GM23338 (cell line): Measurements from ENCODE around the gene PLBD2. TPM values are rescaled to one million over a fixed set of nuclear protein-coding genes. Genes with fewer than 3 reads are reported as not detected.

Experiments used
- ATAC-seq: fragments of 200-7000 bp; cut with Tn5 transposase; 3 replicates; pipeline ENCODE4 v1.9.1; 2020
- DNase-seq: peaks from one replicate; pipeline ENCODE4 v3.0.0-alpha.2; 2015; ENCODE audit warnings: low spot score
- H2AFZ ChIP-seq: fragments of 200-600 bp; sonication (generic); 2 replicates; pipeline ENCODE4 v1.8.0; 2016; ENCODE audit warnings: antibody characterized with exemption, mild to moderate bottlenecking, moderate library complexity
- H3F3A ChIP-seq: fragments of 200-600 bp; sonication (generic); replicated peaks from 2 replicates; pipeline ENCODE4 v1.8.0; 2017; ENCODE audit warnings: antibody characterized with exemption, mixed run types, low read depth
- H3K27ac ChIP-seq: fragments of 200-600 bp; sonication (generic); 2 replicates; pipeline ENCODE4 v1.6.1; 2016; ENCODE audit warnings: low read depth
- H3K27me3 ChIP-seq: fragments of 200-600 bp; sonication (generic); 2 replicates; pipeline ENCODE4 v1.8.0; 2016; ENCODE audit warnings: mild to moderate bottlenecking, mixed run types, moderate library complexity; ENCODE audit not compliant: insufficient read depth
- H3K36me3 ChIP-seq: fragments of 200-600 bp; sonication (generic); 2 replicates; pipeline ENCODE4 v1.8.0; 2016; ENCODE audit warnings: mild to moderate bottlenecking; ENCODE audit not compliant: insufficient read depth
- H3K4me1 ChIP-seq: fragments of 200-600 bp; sonication (generic); 2 replicates; pipeline ENCODE4 v1.8.0; 2016; ENCODE audit warnings: mild to moderate bottlenecking, moderate library complexity; ENCODE audit not compliant: insufficient read depth
- H3K4me2 ChIP-seq: fragments of 200-600 bp; sonication (generic); 2 replicates; pipeline ENCODE4 v1.7.1; 2017; ENCODE audit warnings: mixed run types
- H3K4me3 ChIP-seq: fragments of 200-600 bp; sonication (generic); 2 replicates; pipeline ENCODE4 v1.6.1; 2016; ENCODE audit warnings: mixed run types
- H3K79me2 ChIP-seq: fragments of 200-600 bp; sonication (generic); replicated peaks from 2 replicates; pipeline ENCODE4 v1.8.0; 2017; ENCODE audit warnings: mild to moderate bottlenecking; ENCODE audit not compliant: insufficient read depth
- H3K9me2 ChIP-seq: fragments of 200-600 bp; sonication (generic); 2 replicates; pipeline ENCODE4 v1.8.0; 2017; ENCODE audit not compliant: insufficient read depth
- H4K20me1 ChIP-seq: fragments of 200-600 bp; sonication (generic); replicated peaks from 2 replicates; pipeline ENCODE4 v1.8.0; 2017; ENCODE audit warnings: mild to moderate bottlenecking; ENCODE audit not compliant: insufficient read depth
- H3K27ac Mint-ChIP-seq: 2 replicates; pipeline ENCODE4 v1.8.0; 2020; ENCODE audit warnings: inconsistent platforms, mild to moderate bottlenecking, moderate library complexity, mixed read lengths
- H3K27me3 Mint-ChIP-seq: 3 replicates; pipeline ENCODE4 v1.8.0; 2022; ENCODE audit warnings: low read depth, mild to moderate bottlenecking, moderate library complexity, mixed read lengths, inconsistent platforms; ENCODE audit not compliant: insufficient read depth, poor library complexity
- H3K36me3 Mint-ChIP-seq: 3 replicates; pipeline ENCODE4 v1.8.0; 2021; ENCODE audit warnings: low read depth, mild to moderate bottlenecking, inconsistent platforms, moderate library complexity, mixed read lengths
- H3K4me1 Mint-ChIP-seq: 3 replicates; pipeline ENCODE4 v1.8.0; 2020; ENCODE audit warnings: mild to moderate bottlenecking, inconsistent platforms, mixed read lengths
- H3K4me3 Mint-ChIP-seq: 3 replicates; pipeline ENCODE4 v1.8.0; 2021; ENCODE audit warnings: moderate library complexity, mild to moderate bottlenecking, inconsistent platforms, mixed read lengths
- H3K9me3 Mint-ChIP-seq: 3 replicates; pipeline ENCODE4 v1.8.0; 2020; ENCODE audit warnings: moderate library complexity, mild to moderate bottlenecking, inconsistent platforms, mixed read lengths
- CREB1 ChIP-seq: fragments of 250-450 bp; sonication (Bioruptor Pico); IDR thresholded peaks from 2 replicates; pipeline ENCODE4 v1.5.0; 2020; ENCODE audit warnings: low read depth, mild to moderate bottlenecking, moderate library complexity
- EZH2 ChIP-seq: fragments of 200-600 bp; sonication (generic); IDR thresholded peaks from one replicate; pipeline ENCODE4 v1.8.0; 2017; ENCODE audit warnings: antibody characterized with exemption, mild to moderate bottlenecking, low read depth; ENCODE audit not compliant: unreplicated experiment
- EZH2phosphoT487 ChIP-seq: fragments of 200-600 bp; sonication (generic); IDR thresholded peaks from one replicate; pipeline ENCODE4 v1.8.1; 2018; ENCODE audit warnings: antibody characterized with exemption; ENCODE audit not compliant: unreplicated experiment
- JUNB ChIP-seq: IDR thresholded peaks from one replicate; pipeline ENCODE4 v1.6.1; 2016; ENCODE audit warnings: antibody characterized with exemption; ENCODE audit not compliant: unreplicated experiment
- NANOG ChIP-seq: IDR thresholded peaks from 2 replicates; pipeline ENCODE4 v1.6.1; 2016; ENCODE audit warnings: antibody characterized with exemption, borderline replicate concordance
- POLR2AphosphoS5 ChIP-seq: IDR thresholded peaks from 2 replicates; pipeline ENCODE4 v1.6.1; 2016; ENCODE audit warnings: antibody characterized with exemption, low read depth
- STAT1 ChIP-seq: IDR thresholded peaks from one replicate; pipeline ENCODE4 v1.6.1; 2016; ENCODE audit warnings: antibody characterized with exemption; ENCODE audit not compliant: unreplicated experiment
- ZNF114 ChIP-seq: fragments of 250-450 bp; sonication (Bioruptor Pico); IDR thresholded peaks from 2 replicates; pipeline ENCODE4 v1.5.0; 2020; ENCODE audit warnings: mild to moderate bottlenecking, moderate library complexity
- ZNF331 ChIP-seq: fragments of 250-450 bp; sonication (Bioruptor Pico); IDR thresholded peaks from 2 replicates; pipeline ENCODE4 v1.5.0; 2020; ENCODE audit warnings: low read depth, mild to moderate bottlenecking, moderate library complexity
- polyA plus RNA-seq: library from polyadenylated mRNA; unstranded; fragments of >200 nt; fragmentation: Nextera tagmentation; extraction: Ambion mirVana; gene quantifications from 2 replicates; pipeline ENCODE4 v1.2.1, GENCODE V29; 2016
- total RNA-seq: library from RNA; depleted of rRNA; stranded (reverse); fragments of >200 nt; shearing (Covaris generic); gene quantifications from 2 replicates; pipeline ENCODE4 v1.2.3, GENCODE V29; 2014
- TF ChIP-seq, protein P1 (sequence below): fragments of 250-450 bp; sonication (Bioruptor Pico); IDR thresholded peaks from 2 replicates; pipeline ENCODE4 v1.5.0; 2020; ENCODE audit warnings: mild to moderate bottlenecking, moderate library complexity
- TF ChIP-seq, protein P2 (sequence below), 2 experiments: fragments of 200-600 bp in 1 of 2; sonication (generic) in 1 of 2; conservative IDR thresholded peaks; 2 replicates each; pipeline versions ENCODE4 v1.5.1 to v1.6.1; 2016 to 2017; ENCODE audit warnings: antibody characterized with exemption in 2 of 2, low read depth in 2 of 2, mild to moderate bottlenecking in 2 of 2, moderate library complexity in 1 of 2
- TF ChIP-seq, protein P3 (sequence below): IDR thresholded peaks from 2 replicates; pipeline ENCODE4 v1.6.1; 2016; ENCODE audit warnings: antibody characterized with exemption
- TF ChIP-seq, protein P4 (sequence below): IDR thresholded peaks from one replicate; pipeline ENCODE4 v1.6.1; 2018; ENCODE audit warnings: antibody characterized with exemption; ENCODE audit not compliant: unreplicated experiment

The PLBD2 gene
- total and polyA plus RNA-seq, 2 experiments from 2014 or later: 10.2 to 37.1 TPM

DNA sequence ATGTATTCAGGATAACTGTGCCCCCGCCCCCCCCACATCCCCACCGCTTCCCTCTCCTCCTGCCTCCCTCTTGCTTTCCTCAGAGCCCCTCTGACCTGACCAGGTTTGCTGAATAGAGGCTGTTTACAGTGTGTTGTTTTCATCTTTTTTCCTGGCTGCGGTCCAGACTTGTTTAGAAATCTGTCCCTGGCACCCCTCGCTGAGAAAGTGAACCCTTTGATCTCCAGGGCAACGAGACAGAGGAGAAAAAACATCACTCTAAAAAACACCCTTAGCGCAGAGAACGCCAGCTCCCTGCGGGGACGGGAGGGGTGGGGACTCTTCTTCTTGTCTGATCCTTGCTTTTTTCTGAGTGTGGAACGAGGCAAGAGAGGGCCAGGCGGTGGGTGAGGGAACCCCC is 22.8 kb downstream of the PLBD2 start:
- Histone ChIP-seq H3K36me3 (no peaks in the 10 kb centered on the region), H2AFZ (no peak overlapping the region), H3F3A (no peaks in the 10 kb centered on the region), H3K4me3 (no peak overlapping the region), H3K4me2 (no peak overlapping the region), H3K27me3 (no peaks in the 10 kb centered on the region), H3K27ac (no peak overlapping the region), H3K4me1 (no peaks in the 10 kb centered on the region), H4K20me1 (no peaks in the 10 kb centered on the region), H3K9me2 (no peaks in the 10 kb centered on the region), H3K79me2 (no peaks in the 10 kb centered on the region)
- H3K4me3 Mint-ChIP-seq: no peak overlapping the region
- peaks cover 4% of the 10 kb centered on the region for H3K27me3 Mint-ChIP-seq
- no peak for ATAC-seq
- H3K4me1 Mint-ChIP-seq: no peaks in the 10 kb centered on the region
- H3K9me3 Mint-ChIP-seq: no peaks in the 10 kb centered on the region
- DNase-seq: no peak
- no peak overlapping the region for H3K27ac Mint-ChIP-seq
- H3K36me3 Mint-ChIP-seq: peaks cover 19% of the 10 kb centered on the region
- TF ChIP-seq EZH2: no peak
- TF ChIP-seq CREB1: no peak
- no peak for TF ChIP-seq ZNF114 (CRISPR knock-in tag)
- TF ChIP-seq EZH2phosphoT487: no peak
- TF ChIP-seq, protein P1, sequence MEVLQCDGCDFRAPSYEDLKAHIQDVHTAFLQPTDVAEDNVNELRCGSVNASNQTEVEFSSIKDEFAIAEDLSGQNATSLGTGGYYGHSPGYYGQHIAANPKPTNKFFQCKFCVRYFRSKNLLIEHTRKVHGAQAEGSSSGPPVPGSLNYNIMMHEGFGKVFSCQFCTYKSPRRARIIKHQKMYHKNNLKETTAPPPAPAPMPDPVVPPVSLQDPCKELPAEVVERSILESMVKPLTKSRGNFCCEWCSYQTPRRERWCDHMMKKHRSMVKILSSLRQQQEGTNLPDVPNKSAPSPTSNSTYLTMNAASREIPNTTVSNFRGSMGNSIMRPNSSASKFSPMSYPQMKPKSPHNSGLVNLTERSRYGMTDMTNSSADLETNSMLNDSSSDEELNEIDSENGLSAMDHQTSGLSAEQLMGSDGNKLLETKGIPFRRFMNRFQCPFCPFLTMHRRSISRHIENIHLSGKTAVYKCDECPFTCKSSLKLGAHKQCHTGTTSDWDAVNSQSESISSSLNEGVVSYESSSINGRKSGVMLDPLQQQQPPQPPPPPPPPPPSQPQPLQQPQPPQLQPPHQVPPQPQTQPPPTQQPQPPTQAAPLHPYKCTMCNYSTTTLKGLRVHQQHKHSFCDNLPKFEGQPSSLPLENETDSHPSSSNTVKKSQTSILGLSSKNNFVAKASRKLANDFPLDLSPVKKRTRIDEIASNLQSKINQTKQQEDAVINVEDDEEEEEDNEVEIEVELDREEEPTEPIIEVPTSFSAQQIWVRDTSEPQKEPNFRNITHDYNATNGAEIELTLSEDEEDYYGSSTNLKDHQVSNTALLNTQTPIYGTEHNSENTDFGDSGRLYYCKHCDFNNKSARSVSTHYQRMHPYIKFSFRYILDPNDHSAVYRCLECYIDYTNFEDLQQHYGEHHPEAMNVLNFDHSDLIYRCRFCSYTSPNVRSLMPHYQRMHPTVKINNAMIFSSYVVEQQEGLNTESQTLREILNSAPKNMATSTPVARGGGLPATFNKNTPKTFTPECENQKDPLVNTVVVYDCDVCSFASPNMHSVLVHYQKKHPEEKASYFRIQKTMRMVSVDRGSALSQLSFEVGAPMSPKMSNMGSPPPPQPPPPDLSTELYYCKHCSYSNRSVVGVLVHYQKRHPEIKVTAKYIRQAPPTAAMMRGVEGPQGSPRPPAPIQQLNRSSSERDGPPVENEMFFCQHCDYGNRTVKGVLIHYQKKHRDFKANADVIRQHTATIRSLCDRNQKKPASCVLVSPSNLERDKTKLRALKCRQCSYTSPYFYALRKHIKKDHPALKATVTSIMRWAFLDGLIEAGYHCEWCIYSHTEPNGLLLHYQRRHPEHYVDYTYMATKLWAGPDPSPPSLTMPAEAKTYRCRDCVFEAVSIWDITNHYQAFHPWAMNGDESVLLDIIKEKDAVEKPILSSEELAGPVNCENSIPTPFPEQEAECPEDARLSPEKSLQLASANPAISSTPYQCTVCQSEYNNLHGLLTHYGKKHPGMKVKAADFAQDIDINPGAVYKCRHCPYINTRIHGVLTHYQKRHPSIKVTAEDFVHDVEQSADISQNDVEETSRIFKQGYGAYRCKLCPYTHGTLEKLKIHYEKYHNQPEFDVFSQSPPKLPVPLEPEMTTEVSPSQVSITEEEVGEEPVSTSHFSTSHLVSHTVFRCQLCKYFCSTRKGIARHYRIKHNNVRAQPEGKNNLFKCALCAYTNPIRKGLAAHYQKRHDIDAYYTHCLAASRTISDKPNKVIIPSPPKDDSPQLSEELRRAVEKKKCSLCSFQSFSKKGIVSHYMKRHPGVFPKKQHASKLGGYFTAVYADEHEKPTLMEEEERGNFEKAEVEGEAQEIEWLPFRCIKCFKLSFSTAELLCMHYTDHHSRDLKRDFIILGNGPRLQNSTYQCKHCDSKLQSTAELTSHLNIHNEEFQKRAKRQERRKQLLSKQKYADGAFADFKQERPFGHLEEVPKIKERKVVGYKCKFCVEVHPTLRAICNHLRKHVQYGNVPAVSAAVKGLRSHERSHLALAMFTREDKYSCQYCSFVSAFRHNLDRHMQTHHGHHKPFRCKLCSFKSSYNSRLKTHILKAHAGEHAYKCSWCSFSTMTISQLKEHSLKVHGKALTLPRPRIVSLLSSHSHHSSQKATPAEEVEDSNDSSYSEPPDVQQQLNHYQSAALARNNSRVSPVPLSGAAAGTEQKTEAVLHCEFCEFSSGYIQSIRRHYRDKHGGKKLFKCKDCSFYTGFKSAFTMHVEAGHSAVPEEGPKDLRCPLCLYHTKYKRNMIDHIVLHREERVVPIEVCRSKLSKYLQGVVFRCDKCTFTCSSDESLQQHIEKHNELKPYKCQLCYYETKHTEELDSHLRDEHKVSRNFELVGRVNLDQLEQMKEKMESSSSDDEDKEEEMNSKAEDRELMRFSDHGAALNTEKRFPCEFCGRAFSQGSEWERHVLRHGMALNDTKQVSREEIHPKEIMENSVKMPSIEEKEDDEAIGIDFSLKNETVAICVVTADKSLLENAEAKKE (CRISPR knock-in tag): no peak
- TF ChIP-seq, protein P2, sequence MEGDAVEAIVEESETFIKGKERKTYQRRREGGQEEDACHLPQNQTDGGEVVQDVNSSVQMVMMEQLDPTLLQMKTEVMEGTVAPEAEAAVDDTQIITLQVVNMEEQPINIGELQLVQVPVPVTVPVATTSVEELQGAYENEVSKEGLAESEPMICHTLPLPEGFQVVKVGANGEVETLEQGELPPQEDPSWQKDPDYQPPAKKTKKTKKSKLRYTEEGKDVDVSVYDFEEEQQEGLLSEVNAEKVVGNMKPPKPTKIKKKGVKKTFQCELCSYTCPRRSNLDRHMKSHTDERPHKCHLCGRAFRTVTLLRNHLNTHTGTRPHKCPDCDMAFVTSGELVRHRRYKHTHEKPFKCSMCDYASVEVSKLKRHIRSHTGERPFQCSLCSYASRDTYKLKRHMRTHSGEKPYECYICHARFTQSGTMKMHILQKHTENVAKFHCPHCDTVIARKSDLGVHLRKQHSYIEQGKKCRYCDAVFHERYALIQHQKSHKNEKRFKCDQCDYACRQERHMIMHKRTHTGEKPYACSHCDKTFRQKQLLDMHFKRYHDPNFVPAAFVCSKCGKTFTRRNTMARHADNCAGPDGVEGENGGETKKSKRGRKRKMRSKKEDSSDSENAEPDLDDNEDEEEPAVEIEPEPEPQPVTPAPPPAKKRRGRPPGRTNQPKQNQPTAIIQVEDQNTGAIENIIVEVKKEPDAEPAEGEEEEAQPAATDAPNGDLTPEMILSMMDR (conservative IDR thresholded peaks at IDR 0.05; ENCODE audit: low read depth in 2 of 2): no peak
- no peak for TF ChIP-seq STAT1
- no peak for TF ChIP-seq NANOG
- TF ChIP-seq, protein P3, sequence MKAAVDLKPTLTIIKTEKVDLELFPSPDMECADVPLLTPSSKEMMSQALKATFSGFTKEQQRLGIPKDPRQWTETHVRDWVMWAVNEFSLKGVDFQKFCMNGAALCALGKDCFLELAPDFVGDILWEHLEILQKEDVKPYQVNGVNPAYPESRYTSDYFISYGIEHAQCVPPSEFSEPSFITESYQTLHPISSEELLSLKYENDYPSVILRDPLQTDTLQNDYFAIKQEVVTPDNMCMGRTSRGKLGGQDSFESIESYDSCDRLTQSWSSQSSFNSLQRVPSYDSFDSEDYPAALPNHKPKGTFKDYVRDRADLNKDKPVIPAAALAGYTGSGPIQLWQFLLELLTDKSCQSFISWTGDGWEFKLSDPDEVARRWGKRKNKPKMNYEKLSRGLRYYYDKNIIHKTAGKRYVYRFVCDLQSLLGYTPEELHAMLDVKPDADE: no peak
- TF ChIP-seq JUNB: no peak
- TF ChIP-seq, protein P4, sequence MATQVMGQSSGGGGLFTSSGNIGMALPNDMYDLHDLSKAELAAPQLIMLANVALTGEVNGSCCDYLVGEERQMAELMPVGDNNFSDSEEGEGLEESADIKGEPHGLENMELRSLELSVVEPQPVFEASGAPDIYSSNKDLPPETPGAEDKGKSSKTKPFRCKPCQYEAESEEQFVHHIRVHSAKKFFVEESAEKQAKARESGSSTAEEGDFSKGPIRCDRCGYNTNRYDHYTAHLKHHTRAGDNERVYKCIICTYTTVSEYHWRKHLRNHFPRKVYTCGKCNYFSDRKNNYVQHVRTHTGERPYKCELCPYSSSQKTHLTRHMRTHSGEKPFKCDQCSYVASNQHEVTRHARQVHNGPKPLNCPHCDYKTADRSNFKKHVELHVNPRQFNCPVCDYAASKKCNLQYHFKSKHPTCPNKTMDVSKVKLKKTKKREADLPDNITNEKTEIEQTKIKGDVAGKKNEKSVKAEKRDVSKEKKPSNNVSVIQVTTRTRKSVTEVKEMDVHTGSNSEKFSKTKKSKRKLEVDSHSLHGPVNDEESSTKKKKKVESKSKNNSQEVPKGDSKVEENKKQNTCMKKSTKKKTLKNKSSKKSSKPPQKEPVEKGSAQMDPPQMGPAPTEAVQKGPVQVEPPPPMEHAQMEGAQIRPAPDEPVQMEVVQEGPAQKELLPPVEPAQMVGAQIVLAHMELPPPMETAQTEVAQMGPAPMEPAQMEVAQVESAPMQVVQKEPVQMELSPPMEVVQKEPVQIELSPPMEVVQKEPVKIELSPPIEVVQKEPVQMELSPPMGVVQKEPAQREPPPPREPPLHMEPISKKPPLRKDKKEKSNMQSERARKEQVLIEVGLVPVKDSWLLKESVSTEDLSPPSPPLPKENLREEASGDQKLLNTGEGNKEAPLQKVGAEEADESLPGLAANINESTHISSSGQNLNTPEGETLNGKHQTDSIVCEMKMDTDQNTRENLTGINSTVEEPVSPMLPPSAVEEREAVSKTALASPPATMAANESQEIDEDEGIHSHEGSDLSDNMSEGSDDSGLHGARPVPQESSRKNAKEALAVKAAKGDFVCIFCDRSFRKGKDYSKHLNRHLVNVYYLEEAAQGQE: no peak
- TF ChIP-seq ZNF331 (CRISPR knock-in tag): no peak
- TF ChIP-seq POLR2AphosphoS5: no peak
